HCT116 (cell line): ENCODE data around the gene KATNIP. TPM values are rescaled to one million over a fixed set of nuclear protein-coding genes. Genes with fewer than 3 reads are reported as not detected.

Experiments used
- ATAC-seq: fragments of 200-7000 bp; cut with Tn5 transposase; 2 replicates; pipeline ENCODE4 v1.9.1; 2020; ENCODE audit warnings: mild to moderate bottlenecking, moderate library complexity
- BruUV-seq: library from RNA; stranded (reverse); fragments of 400-500 nt; replicated peaks from 2 replicates; lab custom pipeline; 2021; lab: Mats Ljungman, UMichigan
- CTCF ChIA-PET: fragments of 300-600 bp; sonication (Branson Sonifier 250); formaldehyde crosslinking; loops from one replicate; lab custom pipeline; 2021; ENCODE audit warnings: antibody characterized with exemption; lab: Charles Lee
- POLR2A ChIA-PET: fragments of 300-600, 350-600 bp; sonication (Branson Sonifier 250); formaldehyde crosslinking; loops from one replicate; lab custom pipeline; 2021; ENCODE audit warnings: antibody characterized with exemption; lab: Charles Lee
- RAD21 ChIA-PET, 2 experiments: fragments of 300-600 bp; sonication (Branson Sonifier 250); formaldehyde crosslinking; loops; one replicate each; lab custom pipeline; 2023; ENCODE audit warnings: low total read pairs in 2 of 2; ENCODE audit not compliant: uncharacterized antibody in 2 of 2, unreplicated experiment in 2 of 2, low non-redundant PET in 1 of 2; lab: Charles Lee
- DNase-seq: peaks from one replicate; pipeline ENCODE4 v3.0.0-alpha.2; 2010; ENCODE audit warnings: low read depth, low spot score
- H2AFZ ChIP-seq: fragments of 200-600 bp; shearing (Covaris generic), sonication (generic); 2 replicates; pipeline ENCODE4 v1.6.1; 2017; ENCODE audit warnings: low read depth, mixed run types, mixed read lengths, antibody characterized with exemption, low read length; ENCODE audit not compliant: poor library complexity, severe bottlenecking
- H3K27ac ChIP-seq: 2 replicates; pipeline ENCODE4 v1.5.1; 2012; ENCODE audit warnings: low read depth, low read length
- H3K27me3 ChIP-seq: fragments of 200-600 bp; sonication (generic); 2 replicates; pipeline ENCODE4 v1.6.1; 2016; ENCODE audit warnings: mixed run types, low read length, mixed read lengths; ENCODE audit not compliant: insufficient read depth
- H3K36me3 ChIP-seq, 2 experiments: fragments of 200-500 bp in 1 of 2; fragments of 200-600 bp in 1 of 2; sonication (Bioruptor generic) in 1 of 2; sonication (generic) in 1 of 2; 2 replicates each; pipeline versions ENCODE4 v1.5.1 to v1.6.1; 2014 to 2016; ENCODE audit warnings: low read length in 2 of 2, inconsistent platforms in 1 of 2, mixed read lengths in 1 of 2, mixed run types in 1 of 2; ENCODE audit not compliant: insufficient read depth in 2 of 2, control insufficient read depth in 1 of 2
- H3K4me1 ChIP-seq, 2 experiments: fragments of 200-600 bp in 1 of 2; sonication (generic) in 1 of 2; 2 replicates each; pipeline versions ENCODE4 v1.5.1 to v1.6.1; 2012 to 2017; ENCODE audit warnings: low read length in 2 of 2, inconsistent platforms in 1 of 2, mild to moderate bottlenecking in 1 of 2, mixed read lengths in 1 of 2, mixed run types in 1 of 2, moderate library complexity in 1 of 2; ENCODE audit not compliant: insufficient read depth in 2 of 2, control insufficient read depth in 1 of 2
- H3K4me2 ChIP-seq: fragments of 200-600 bp; sonication (generic); 2 replicates; pipeline ENCODE4 v1.6.1; 2017; ENCODE audit warnings: mixed run types, low read length, mixed read lengths
- H3K4me3 ChIP-seq, 2 experiments: fragments of 200-600 bp in 1 of 2; sonication (generic) in 1 of 2; replicated peaks in 1 of 2; 2 replicates each; pipeline ENCODE4 v1.5.1; 2011 to 2016; ENCODE audit warnings: low read length in 2 of 2, control low read depth in 1 of 2, low read depth in 1 of 2, mild to moderate bottlenecking in 1 of 2, mixed read lengths in 1 of 2, mixed run types in 1 of 2
- H3K79me2 ChIP-seq: fragments of 200-600 bp; sonication (generic); 2 replicates; pipeline ENCODE4 v1.6.1; 2017; ENCODE audit warnings: mild to moderate bottlenecking, mixed run types, low read length, moderate library complexity, mixed read lengths; ENCODE audit not compliant: insufficient read depth
- H3K9ac ChIP-seq: fragments of 200-600 bp; sonication (generic); 2 replicates; pipeline ENCODE4 v1.6.1; 2016; ENCODE audit warnings: low read length, mixed read lengths
- H3K9me2 ChIP-seq: fragments of 200-600 bp; sonication (generic), shearing (Covaris generic); 2 replicates; pipeline ENCODE4 v1.6.1; 2017; ENCODE audit warnings: mixed run types, mild to moderate bottlenecking, moderate library complexity; ENCODE audit not compliant: insufficient read depth
- H3K9me3 ChIP-seq, 2 experiments: fragments of 200-500 bp in 1 of 2; fragments of 200-600 bp in 1 of 2; sonication (Bioruptor generic) in 1 of 2; sonication (generic) in 1 of 2; 2 replicates each; pipeline ENCODE4 v1.6.1; 2014 to 2017; ENCODE audit warnings: low read length in 2 of 2, mixed read lengths in 2 of 2, inconsistent platforms in 1 of 2, low read depth in 1 of 2, mild to moderate bottlenecking in 1 of 2, mixed run types in 1 of 2, moderate library complexity in 1 of 2; ENCODE audit not compliant: control insufficient read depth in 1 of 2, insufficient read depth in 1 of 2
- H4K20me1 ChIP-seq: fragments of 200-600 bp; sonication (generic), shearing (Covaris generic); 2 replicates; pipeline ENCODE4 v1.6.1; 2017; ENCODE audit warnings: mixed run types, mild to moderate bottlenecking, moderate library complexity; ENCODE audit not compliant: insufficient read depth
- CEBPB ChIP-seq: IDR thresholded peaks from 2 replicates; pipeline ENCODE4 v1.6.1; 2012; ENCODE audit warnings: low read depth
- EZH2phosphoT487 ChIP-seq: fragments of 200-600 bp; IDR thresholded peaks from 2 replicates; pipeline ENCODE4 v1.6.1; 2018; ENCODE audit warnings: antibody characterized with exemption, borderline replicate concordance
- POLR2A ChIP-seq: IDR thresholded peaks from 2 replicates; pipeline ENCODE4 v1.7.0; 2011; ENCODE audit warnings: borderline replicate concordance; ENCODE audit not compliant: insufficient read depth, insufficient read length; ENCODE audit errors: extremely low read depth
- POLR2AphosphoS5 ChIP-seq: IDR thresholded peaks from 2 replicates; pipeline ENCODE4 v1.6.1; 2011; ENCODE audit warnings: mild to moderate bottlenecking, low read depth, low read length, moderate library complexity
- ZFX ChIP-seq: fragments of 450-650 bp; IDR thresholded peaks from 2 replicates; pipeline ENCODE4 v1.6.1; 2017
- intact Hi-C: fragments of 100-400 bp; cut with micrococcal nuclease; formaldehyde crosslinking; loops from 2 replicates; pipeline ENCODE4 v1.10.0; 2022
- total RNA-seq: library from RNA; stranded (reverse); gene quantifications from one replicate; pipeline ENCODE4 v1.2.1, GENCODE V29; 2021; ENCODE audit not compliant: unreplicated experiment

The KATNIP gene
- total RNA-seq, 1 experiment from 2014 or later: 23.8 TPM

- Histone ChIP-seq H3K79me2 (no peaks in the 10 kb centered on the region), H3K9ac (no peak overlapping the region), H4K20me1 (no peaks in the 10 kb centered on the region), H3K27me3 (no peaks in the 10 kb centered on the region), H2AFZ (no peak overlapping the region), H3K4me2 (no peak overlapping the region), H3K27ac (no peak overlapping the region), H3K36me3 (no peaks in the 10 kb centered on the region), H3K4me1 (no peaks in the 10 kb centered on the region), H3K4me3 (no peak overlapping the region), H3K9me2 (no peaks in the 10 kb centered on the region), H3K9me3 (no peaks in the 10 kb centered on the region)
- DNase-seq (no peak), ATAC-seq (no peak)
- CTCF ChIA-PET: no interaction called here
- RAD21 ChIA-PET: no interaction called here
- POLR2A ChIA-PET: no interaction called here
- TF ChIP-seq CEBPB (no peak), POLR2AphosphoS5 (no peak), POLR2A (no peak), EZH2phosphoT487 (no peak), ZFX (no peak)
- intact Hi-C loops: no loop called here
- no TSS peak for BruUV-seq
Measured at GRCh38 chr16:27599606-27600005, 49.7 kb downstream of the KATNIP start.

Other genes with a start within 250 kb of the KATNIP start
- 29.6 TPM for gene IL4R, start 236.2 kb upstream of the KATNIP start, total RNA-seq
- 1.2 TPM for gene IL21R, start 148.0 kb upstream of the KATNIP start, total RNA-seq
- 97.5 TPM for gene GTF3C1, start 231 bp upstream of the KATNIP start, total RNA-seq